ENCODE results near the gene C9.

- no peak for TF ChIP-seq POLR2A (IDR thresholded peaks at IDR 0.05)
- no peak for TF ChIP-seq CTCF (IDR thresholded peaks at IDR 0.05)
Observed at GRCh38 chr5:39411061-39411460, 46.8 kb upstream of the C9 start.
